Epithelial cell of esophagus (primary cell): ENCODE data around the gene NPDC1.

ENCODE experiments used
- DNase-seq: peaks from one replicate; pipeline ENCODE4 v3.0.0; 2010; ENCODE audit warnings: low read depth
- H3K4me3 ChIP-seq: 2 replicates; pipeline ENCODE4 v1.5.1; 2011; ENCODE audit warnings: mild to moderate bottlenecking, low read length, control low read depth
- TF ChIP-seq, protein P1 (sequence below): IDR thresholded peaks from 2 replicates; pipeline ENCODE4 v1.5.1; 2011; ENCODE audit warnings: low read depth, mild to moderate bottlenecking, low read length, control low read depth, inconsistent platforms; ENCODE audit not compliant: insufficient read depth; ENCODE audit errors: missing control alignments

Gene NPDC1

DNA sequence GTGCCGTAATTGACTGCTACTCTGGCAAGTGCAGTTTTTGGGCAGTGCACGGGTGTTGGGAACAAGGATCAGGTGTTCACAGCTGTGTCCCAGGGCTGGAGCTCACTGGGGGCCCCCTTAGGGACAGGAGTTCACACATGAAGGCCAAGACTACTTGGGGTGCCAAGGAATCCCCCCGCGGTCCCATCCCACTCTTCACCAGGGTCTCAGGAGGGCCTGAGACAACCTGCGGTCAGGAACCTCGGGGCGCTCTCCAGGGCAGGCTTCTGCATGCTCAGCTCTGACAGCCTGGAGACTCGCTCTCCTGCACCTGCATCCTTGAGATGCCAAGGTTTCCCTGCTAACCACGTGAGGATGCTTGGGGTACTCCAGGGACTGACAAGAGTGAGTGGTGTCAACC is 38.5 kb upstream of the NPDC1 start:
- DNase-seq: peak; percentile 80
- TF ChIP-seq, protein P1, sequence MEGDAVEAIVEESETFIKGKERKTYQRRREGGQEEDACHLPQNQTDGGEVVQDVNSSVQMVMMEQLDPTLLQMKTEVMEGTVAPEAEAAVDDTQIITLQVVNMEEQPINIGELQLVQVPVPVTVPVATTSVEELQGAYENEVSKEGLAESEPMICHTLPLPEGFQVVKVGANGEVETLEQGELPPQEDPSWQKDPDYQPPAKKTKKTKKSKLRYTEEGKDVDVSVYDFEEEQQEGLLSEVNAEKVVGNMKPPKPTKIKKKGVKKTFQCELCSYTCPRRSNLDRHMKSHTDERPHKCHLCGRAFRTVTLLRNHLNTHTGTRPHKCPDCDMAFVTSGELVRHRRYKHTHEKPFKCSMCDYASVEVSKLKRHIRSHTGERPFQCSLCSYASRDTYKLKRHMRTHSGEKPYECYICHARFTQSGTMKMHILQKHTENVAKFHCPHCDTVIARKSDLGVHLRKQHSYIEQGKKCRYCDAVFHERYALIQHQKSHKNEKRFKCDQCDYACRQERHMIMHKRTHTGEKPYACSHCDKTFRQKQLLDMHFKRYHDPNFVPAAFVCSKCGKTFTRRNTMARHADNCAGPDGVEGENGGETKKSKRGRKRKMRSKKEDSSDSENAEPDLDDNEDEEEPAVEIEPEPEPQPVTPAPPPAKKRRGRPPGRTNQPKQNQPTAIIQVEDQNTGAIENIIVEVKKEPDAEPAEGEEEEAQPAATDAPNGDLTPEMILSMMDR: no peak
- no peak overlapping the region for H3K4me3 ChIP-seq

DNA sequence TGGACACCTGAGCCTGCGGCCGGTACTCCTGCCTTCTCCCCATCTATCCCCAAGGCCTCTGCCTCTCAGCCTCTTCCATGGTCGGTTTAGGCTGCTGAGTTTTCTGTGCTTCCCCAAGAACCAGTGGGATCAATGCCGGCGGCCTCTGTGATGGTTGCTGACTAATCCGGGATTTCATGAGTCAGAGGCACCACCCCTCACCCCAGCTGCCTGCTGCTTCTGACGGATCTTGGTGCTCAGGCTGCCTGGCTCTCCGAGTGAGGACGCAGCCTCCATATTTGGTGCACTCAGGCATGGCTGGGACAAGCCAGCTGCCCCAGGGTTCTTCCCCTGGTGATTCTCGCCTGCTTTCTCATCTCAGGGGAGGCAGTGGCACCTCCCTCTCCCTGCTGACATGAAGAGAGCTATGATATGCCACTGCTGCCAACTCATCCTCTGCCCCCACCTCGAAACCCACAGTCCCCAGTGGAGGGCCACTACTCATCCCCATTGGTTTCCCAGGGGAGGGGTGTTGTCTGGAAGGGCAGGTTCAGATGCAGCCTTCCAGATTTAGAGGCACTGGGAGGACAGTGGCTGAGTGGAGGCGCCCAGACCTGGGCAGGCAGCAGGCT is 37.5 kb upstream of the NPDC1 start:
- H3K4me3 ChIP-seq: no peak overlapping the region
- TF ChIP-seq, protein P1: no peak
- peak; percentile 99 for DNase-seq

DNA sequence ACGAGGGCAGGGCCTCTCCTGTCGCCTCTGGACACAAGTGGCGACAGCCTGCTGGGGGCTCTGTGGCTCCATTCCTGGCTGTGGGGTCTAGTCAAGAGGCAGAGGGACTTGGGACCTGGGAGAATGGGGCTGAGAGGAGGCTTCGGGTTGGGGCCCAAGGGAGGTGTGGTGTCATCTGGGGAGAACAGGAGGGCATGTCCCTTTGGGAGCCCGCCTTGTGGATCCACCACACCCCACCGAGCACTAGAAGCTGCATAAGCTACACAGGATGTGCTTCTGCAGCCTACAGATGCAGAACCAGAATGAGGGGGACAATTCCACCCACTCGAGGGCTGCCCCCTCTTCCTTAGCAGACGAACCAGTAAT is 36.9 kb upstream of the NPDC1 start:
- H3K4me3 ChIP-seq: no peak overlapping the region
- TF ChIP-seq, protein P1: no peak
- DNase-seq: no peak

DNA sequence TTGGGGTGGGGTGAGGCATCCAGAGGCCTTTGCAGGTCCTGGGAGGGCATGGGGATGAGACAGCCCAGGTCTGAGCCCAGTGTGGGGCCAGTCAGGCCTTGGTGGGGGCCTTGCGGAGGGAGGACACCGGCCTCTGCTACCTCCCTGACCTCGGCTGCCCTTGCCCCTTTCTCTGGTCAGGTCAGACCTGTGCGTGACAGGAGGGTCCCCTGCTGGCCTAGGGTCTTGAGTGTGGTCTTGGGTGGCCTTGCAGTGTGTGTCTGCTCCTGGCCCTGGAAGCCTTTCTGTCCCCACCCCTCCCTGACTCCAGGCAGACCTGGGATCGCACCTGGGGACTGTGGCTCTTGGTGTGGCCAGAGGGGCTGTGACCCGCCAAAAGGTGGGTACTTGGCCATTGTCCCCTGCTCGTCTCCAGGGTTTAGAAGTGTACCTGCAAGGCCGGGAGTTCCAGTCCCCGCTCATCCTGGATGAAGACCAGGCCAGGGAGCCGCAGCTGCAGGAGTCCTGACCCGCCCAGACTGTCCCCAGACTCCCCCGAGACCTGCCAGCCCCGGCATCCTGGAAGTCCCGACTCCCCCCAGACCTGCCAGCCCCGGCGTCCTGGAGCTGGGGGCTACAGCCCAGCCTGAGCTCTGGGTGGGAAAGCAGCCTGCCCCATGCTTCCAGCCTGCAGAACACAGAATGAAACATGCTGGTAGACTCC is 36.4 kb upstream of the NPDC1 start:
- TF ChIP-seq, protein P1: no peak
- no peak for DNase-seq
- no peak overlapping the region for H3K4me3 ChIP-seq

DNA sequence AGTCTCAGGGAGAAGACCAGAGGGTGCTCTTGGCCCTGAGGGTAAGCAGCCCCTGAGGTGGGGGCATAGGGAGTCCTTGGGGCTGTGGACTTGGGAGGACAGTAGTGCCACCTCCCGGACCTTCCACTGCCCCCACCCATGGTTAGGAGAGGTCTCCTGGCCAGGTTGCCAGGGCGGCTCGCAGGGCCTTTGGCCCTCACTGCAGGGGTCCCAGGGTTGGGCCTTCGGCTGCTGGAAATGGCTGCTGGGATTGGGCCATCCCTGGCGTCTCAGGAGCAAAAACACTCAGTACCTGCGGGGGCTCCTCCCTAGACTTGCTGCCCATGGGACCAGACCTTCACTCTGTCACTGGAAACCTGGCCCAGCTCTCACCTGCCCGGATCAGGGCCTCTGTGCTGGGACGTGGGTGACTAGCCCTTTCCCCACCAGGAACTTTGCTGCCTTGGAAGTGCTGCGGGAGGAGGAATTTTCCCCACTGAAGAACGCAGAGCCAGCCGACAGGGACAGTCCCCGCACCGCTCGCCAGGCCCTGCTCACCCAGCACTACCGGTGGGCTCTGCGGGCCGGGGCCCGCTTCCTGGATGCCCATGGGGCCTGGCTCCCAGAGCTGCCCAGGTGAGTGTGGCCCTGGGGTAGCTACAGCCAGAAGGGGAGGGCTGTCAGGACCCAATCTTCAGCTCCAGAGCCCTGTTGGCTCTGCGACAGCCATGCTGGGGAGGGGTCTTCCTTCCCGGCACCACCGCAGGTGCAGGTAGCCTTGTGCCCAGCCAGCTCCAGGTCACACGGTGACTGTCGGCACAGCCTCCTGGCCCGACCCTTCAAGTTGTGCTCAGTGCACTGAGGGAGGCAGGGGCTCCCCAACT is 34.5 kb upstream of the NPDC1 start:
- no peak for DNase-seq
- H3K4me3 ChIP-seq: no peak overlapping the region
- TF ChIP-seq, protein P1: no peak

DNA sequence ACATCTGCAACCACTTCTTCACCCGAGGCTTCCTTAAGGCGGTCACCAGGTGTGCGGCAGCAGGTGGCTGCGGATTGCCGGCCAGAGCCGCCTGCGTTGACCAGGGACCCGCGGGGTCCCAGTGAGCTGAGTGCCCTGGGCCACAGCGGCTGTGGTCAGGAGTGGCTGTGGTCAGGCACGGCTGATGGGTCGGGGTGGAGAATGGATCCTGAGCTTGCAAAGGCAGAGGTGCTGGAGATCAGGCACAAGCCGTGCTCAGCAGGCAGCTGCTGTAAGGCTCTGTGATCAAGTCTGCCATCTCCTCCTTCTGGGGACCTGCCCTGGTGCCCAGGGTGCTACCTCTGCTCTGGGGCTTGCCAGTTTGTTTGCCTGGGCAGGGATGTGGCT is 33.4 kb upstream of the NPDC1 start:
- TF ChIP-seq, protein P1: no peak
- no peak overlapping the region for H3K4me3 ChIP-seq
- DNase-seq: no peak
